RWPE2 (cell line): ENCODE results near the gene RNF128.

ENCODE experiments used
- ATAC-seq: fragments of 200-7000 bp; cut with Tn5 transposase; 3 replicates; pipeline ENCODE4 v1.9.1; 2021; ENCODE audit warnings: low read depth
- DNase-seq: peaks from one replicate; pipeline ENCODE4 v3.0.0-alpha.2; 2020; ENCODE audit warnings: low spot score
- H3K27ac ChIP-seq: fragments of 450-650 bp; 2 replicates; pipeline ENCODE4 v1.5.1; 2017; ENCODE audit warnings: mild to moderate bottlenecking; ENCODE audit not compliant: poor library complexity, severe bottlenecking
- H3K27me3 ChIP-seq: fragments of 250-450 bp; sonication (Bioruptor Pico); 2 replicates; pipeline ENCODE4 v1.5.1; 2021; ENCODE audit warnings: mild to moderate bottlenecking, moderate library complexity; ENCODE audit not compliant: insufficient read depth, poor library complexity, severe bottlenecking
- H3K36me3 ChIP-seq: fragments of 250-450 bp; sonication (Bioruptor Pico); 2 replicates; pipeline ENCODE4 v1.5.1; 2020; ENCODE audit warnings: low read depth, mild to moderate bottlenecking, moderate library complexity
- H3K4me1 ChIP-seq: fragments of 250-450 bp; sonication (Bioruptor Pico); 2 replicates; pipeline ENCODE4 v1.5.1; 2021; ENCODE audit warnings: mild to moderate bottlenecking, moderate library complexity; ENCODE audit not compliant: insufficient read depth, poor library complexity, severe bottlenecking
- H3K4me3 ChIP-seq: fragments of 250-450 bp; sonication (Bioruptor Pico); 2 replicates; pipeline ENCODE4 v1.5.1; 2021; ENCODE audit warnings: mild to moderate bottlenecking, moderate library complexity; ENCODE audit not compliant: severe bottlenecking
- H3K9me3 ChIP-seq: fragments of 250-450 bp; sonication (Bioruptor Pico); 2 replicates; pipeline ENCODE4 v1.5.1; 2021; ENCODE audit warnings: mild to moderate bottlenecking, moderate library complexity; ENCODE audit not compliant: severe bottlenecking
- CTCF ChIP-seq: fragments of 450-650 bp; IDR thresholded peaks from one replicate; pipeline ENCODE4 v1.5.1; 2017; ENCODE audit warnings: mild to moderate bottlenecking, moderate library complexity; ENCODE audit not compliant: poor library complexity, severe bottlenecking

Gene RNF128

GRCh38 chrX:106710771-106711170 lies 15.7 kb upstream of the RNF128 start:
- Histone ChIP-seq H3K9me3 (no peaks in the 10 kb centered on the region), H3K27ac (no peak overlapping the region), H3K27me3 (no peaks in the 10 kb centered on the region)

GRCh38 chrX:106711375-106711774 lies 15.1 kb upstream of the RNF128 start:
- Histone ChIP-seq H3K4me3 (no peak overlapping the region), H3K27me3 (no peaks in the 10 kb centered on the region), H3K27ac (no peak overlapping the region), H3K4me1 (peaks cover 6% of the 10 kb centered on the region), H3K9me3 (no peaks in the 10 kb centered on the region), H3K36me3 (no peaks in the 10 kb centered on the region)
- no peak for TF ChIP-seq CTCF
- ATAC-seq: no peak
- DNase-seq: no peak

More at GRCh38 chrX:106710771-106711170, 15.7 kb upstream of the RNF128 start:
- no peaks in the 10 kb centered on the region for H3K36me3 ChIP-seq
- TF ChIP-seq CTCF: no peak
- H3K4me3 ChIP-seq: no peak overlapping the region
- DNase-seq (no peak), ATAC-seq (no peak)
- H3K4me1 ChIP-seq: peaks cover 6% of the 10 kb centered on the region

GRCh38 chrX:106716004-106716403 lies 10.5 kb upstream of the RNF128 start:
- Histone ChIP-seq H3K9me3 (no peaks in the 10 kb centered on the region), H3K27ac (no peak overlapping the region), H3K36me3 (no peaks in the 10 kb centered on the region), H3K27me3 (no peaks in the 10 kb centered on the region), H3K4me1 (no peaks in the 10 kb centered on the region), H3K4me3 (no peak overlapping the region)
- no peak for TF ChIP-seq CTCF
- DNase-seq (no peak), ATAC-seq (no peak)

GRCh38 chrX:106716463-106716862 lies 10.0 kb upstream of the RNF128 start:
- Histone ChIP-seq H3K4me3 (no peak overlapping the region), H3K36me3 (no peaks in the 10 kb centered on the region), H3K27ac (no peak overlapping the region), H3K4me1 (no peaks in the 10 kb centered on the region), H3K27me3 (no peaks in the 10 kb centered on the region), H3K9me3 (no peaks in the 10 kb centered on the region)
- no peak for ATAC-seq
- no peak for TF ChIP-seq CTCF
- DNase-seq: no peak

- Histone ChIP-seq H3K27me3 (no peaks in the 10 kb centered on the region), H3K4me3 (no peak overlapping the region), H3K36me3 (no peaks in the 10 kb centered on the region), H3K9me3 (no peaks in the 10 kb centered on the region), H3K4me1 (no peaks in the 10 kb centered on the region), H3K27ac (no peak overlapping the region)
- ATAC-seq: no peak
- TF ChIP-seq CTCF: no peak
- DNase-seq: no peak
Observed at GRCh38 chrX:106718709-106719108, 7.8 kb upstream of the RNF128 start.
